T-helper 2 cell treated with Interferon-gamma antibody and Interleukin-4, amounts not matched to agents 5 μg/mL and 100 μg/mL, for 36 hours (primary cell): ENCODE data around the gene CLSTN1.

Source experiments
- DNase-seq: peaks from one replicate; pipeline ENCODE4 v3.0.0; 2021; ENCODE audit warnings: low spot score
- H3K27ac Mint-ChIP-seq: one replicate; pipeline ENCODE4 v1.8.0; 2021; ENCODE audit warnings: mild to moderate bottlenecking, mixed read lengths
- H3K27me3 Mint-ChIP-seq: one replicate; pipeline ENCODE4 v1.8.0; 2021; ENCODE audit warnings: low read depth, mixed read lengths
- H3K36me3 Mint-ChIP-seq: one replicate; pipeline ENCODE4 v1.8.0; 2021; ENCODE audit warnings: low read depth, mixed read lengths
- H3K4me1 Mint-ChIP-seq: one replicate; pipeline ENCODE4 v1.8.0; 2021; ENCODE audit warnings: low read depth, mixed read lengths
- H3K4me3 Mint-ChIP-seq: one replicate; pipeline ENCODE4 v1.8.0; 2022; ENCODE audit warnings: mild to moderate bottlenecking, moderate library complexity, mixed read lengths
- H3K9me3 Mint-ChIP-seq: one replicate; pipeline ENCODE4 v1.8.0; 2021; ENCODE audit warnings: mixed read lengths

Gene CLSTN1

DNA sequence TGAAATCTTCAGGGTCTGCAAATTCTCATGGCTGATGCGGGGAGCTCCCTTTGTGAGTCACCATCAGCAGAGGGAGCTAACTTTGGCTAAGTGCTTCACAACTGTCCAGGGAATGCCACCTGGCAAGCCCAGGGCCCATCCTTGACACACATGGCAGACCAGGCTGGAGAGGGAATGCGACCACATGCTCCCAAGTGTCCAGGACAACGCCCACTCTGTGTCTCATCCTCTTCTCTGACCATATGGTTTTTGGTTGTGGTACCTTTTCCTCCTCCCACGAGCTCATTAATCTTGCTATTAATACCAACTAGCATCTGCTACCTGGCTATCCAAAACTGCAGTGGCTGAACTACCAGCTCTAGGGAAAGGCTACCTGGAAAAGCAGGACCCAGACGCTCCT lies 37.1 kb upstream of the CLSTN1 start:
- Mint-ChIP-seq H3K4me1 (peaks cover 12% of the 10 kb centered on the region), H3K9me3 (no peaks in the 10 kb centered on the region), H3K27me3 (no peaks in the 10 kb centered on the region), H3K36me3 (peaks cover 3% of the 10 kb centered on the region), H3K27ac (no peak overlapping the region), H3K4me3 (no peak overlapping the region)
- DNase-seq, result no peak

DNA sequence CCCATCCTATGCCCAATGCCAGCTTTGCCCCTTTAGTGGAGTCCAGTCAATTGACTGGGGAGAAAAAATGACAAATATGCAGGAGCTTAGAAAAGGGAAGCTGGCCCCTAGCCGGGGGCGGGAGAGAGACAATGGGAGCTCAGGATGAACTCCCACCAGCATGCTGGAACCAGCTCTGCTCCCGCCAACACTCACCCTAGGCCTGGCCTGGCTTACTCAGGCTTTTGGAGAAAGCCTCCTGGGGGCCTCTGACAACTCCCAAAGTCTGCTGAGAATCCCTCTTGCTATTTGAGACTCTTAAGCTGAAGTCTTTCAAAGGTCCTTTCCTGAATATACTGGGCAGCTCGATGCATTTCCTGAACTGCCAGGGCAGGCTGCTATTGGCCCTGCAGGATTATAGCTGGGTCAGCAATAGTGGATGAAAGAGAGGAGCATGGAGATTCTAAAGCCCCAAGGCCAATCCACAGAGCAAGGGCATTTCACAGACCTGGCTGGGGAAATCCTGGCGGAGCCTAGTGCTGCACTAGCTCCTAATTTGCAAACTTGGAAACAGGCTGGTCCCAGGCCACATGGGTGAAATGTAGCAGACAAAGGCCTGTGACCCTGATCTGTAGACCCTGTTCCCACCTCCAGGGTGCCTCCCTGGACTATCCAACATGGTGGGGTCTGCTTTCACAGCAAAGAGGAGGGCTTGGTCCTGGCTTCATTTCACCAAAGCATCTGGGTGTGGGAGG lies 35.7 kb upstream of the CLSTN1 start:
- DNase-seq, result no peak
- Mint-ChIP-seq H3K4me1 (peaks cover 12% of the 10 kb centered on the region), H3K9me3 (peaks cover under 1% of the 10 kb centered on the region), H3K27me3 (no peaks in the 10 kb centered on the region), H3K36me3 (peaks cover 3% of the 10 kb centered on the region), H3K27ac (peak overlapping the region; percentile 31), H3K4me3 (no peak overlapping the region)

DNA sequence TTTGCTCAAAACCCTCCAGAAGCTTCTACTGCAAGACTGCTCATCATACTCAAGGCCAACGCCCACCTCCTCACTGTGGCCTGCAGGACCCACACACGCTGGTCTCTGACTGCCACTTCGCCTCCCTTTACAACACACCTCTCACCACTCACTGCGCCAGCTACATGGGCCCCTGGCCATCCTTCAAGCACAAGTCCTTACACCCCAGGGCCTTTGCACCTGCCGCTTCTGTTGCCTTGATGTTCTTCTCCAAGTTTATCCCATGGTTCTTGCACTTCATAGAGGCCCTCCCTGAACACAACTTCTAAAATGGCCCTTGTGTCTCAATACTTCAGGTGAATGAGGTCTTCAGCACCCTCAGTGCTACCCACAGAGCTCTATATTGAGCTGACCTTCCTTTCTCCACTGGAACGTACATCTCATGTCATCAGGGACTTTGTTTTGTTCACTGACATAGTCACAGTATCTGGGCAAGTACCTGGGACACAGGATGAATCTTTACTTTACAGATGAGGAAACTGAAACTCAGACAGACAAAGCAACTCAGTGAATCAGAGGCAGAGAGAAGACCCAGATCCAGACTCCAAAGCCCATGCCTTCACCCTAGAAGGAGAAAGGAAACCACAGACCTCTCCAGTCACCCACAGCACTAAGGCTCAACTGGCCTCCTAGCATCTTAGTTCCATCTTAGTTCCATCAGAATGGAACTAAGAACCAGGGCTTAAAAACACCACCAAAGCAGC lies 34.7 kb upstream of the CLSTN1 start:
- peaks cover 6% of the 10 kb centered on the region for H3K36me3 Mint-ChIP-seq
- no peak overlapping the region for H3K4me3 Mint-ChIP-seq
- H3K27ac Mint-ChIP-seq, result no peak overlapping the region
- H3K4me1 Mint-ChIP-seq, result peaks cover 12% of the 10 kb centered on the region
- H3K9me3 Mint-ChIP-seq, result peaks cover 7% of the 10 kb centered on the region
- DNase-seq, result no peak
- H3K27me3 Mint-ChIP-seq, result peaks cover 2% of the 10 kb centered on the region

DNA sequence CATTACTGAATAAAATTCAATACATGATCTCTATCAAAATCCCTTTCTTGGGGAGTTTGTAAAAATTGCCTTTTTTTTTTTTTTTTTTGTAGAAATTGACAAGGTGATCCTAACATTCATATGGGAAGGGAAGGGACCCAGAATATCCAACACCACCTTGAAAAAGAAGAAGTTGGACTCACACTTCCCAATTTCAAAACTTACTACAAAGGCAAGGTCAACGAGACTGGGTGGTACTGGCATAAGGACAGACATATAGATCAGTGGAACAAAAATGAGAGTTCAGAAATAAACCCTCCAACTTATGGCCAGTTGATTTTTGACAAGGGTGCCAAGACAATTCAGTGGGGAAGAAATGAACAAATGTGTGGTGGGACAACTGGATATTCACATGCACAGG lies 31.4 kb upstream of the CLSTN1 start:
- H3K36me3 Mint-ChIP-seq, result peaks cover 7% of the 10 kb centered on the region
- DNase-seq, result no peak
- H3K9me3 Mint-ChIP-seq, result peaks cover 8% of the 10 kb centered on the region
- H3K4me1 Mint-ChIP-seq, result peaks cover 16% of the 10 kb centered on the region
- peaks cover 6% of the 10 kb centered on the region for H3K27me3 Mint-ChIP-seq
- no peak overlapping the region for H3K27ac Mint-ChIP-seq
- no peak overlapping the region for H3K4me3 Mint-ChIP-seq

GRCh38 chr1:9853249-9853595 lies 29.5 kb upstream of the CLSTN1 start:
- peaks cover 8% of the 10 kb centered on the region for H3K9me3 Mint-ChIP-seq
- no peak overlapping the region for H3K27ac Mint-ChIP-seq
- no peak for DNase-seq
- H3K4me1 Mint-ChIP-seq, result peaks cover 8% of the 10 kb centered on the region
- peaks cover 8% of the 10 kb centered on the region for H3K27me3 Mint-ChIP-seq
- peaks cover 5% of the 10 kb centered on the region for H3K36me3 Mint-ChIP-seq
- no peak overlapping the region for H3K4me3 Mint-ChIP-seq

DNA sequence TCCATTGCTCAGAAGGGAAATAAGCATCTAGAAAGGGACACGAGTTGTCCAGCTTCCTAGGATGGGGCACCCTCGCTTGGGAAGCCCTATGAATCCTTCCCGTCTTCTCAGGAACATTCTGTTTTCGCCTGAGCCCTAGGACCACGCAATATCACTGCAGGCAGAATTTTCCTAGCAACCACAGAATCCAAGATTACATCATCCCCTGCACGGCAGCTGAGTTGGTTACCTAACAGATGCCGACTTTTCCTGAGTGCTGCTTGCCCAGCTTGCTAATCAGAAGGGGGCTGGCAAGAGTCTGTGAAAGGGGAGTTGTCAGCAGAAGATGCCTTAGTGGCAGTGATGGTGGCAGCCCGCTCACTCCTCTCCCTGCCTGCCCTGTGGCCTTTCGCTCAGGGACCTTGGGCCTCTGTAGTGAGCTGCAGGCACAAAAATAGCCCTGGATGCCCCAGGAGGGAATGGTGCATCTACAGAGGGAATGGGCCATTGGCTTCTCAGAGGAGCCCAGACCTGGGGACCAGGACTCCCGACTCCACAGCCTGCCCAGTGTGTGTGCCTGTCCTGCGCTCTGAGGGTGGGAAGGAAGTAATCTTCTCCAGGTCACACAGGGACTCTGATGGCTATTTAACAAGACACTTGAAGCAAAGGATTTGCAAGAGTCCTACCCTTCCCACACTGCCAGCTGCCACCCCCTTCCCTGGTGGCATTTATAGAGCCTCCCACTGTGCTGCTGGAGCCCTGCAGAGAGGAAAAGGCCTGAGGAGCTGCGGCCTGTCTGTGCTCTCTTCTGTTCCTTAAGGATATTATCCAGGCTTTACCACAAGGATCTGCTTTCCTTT lies 28.9 kb upstream of the CLSTN1 start:
- no peak overlapping the region for H3K27ac Mint-ChIP-seq
- peaks cover 8% of the 10 kb centered on the region for H3K27me3 Mint-ChIP-seq
- H3K9me3 Mint-ChIP-seq, result peaks cover 8% of the 10 kb centered on the region
- H3K36me3 Mint-ChIP-seq, result peaks cover 4% of the 10 kb centered on the region
- H3K4me1 Mint-ChIP-seq, result peaks cover 6% of the 10 kb centered on the region
- no peak for DNase-seq
- H3K4me3 Mint-ChIP-seq, result no peak overlapping the region

- Mint-ChIP-seq H3K4me1 (peaks cover 6% of the 10 kb centered on the region), H3K27ac (no peak overlapping the region), H3K9me3 (peaks cover 8% of the 10 kb centered on the region), H3K27me3 (peaks cover 8% of the 10 kb centered on the region), H3K4me3 (no peak overlapping the region), H3K36me3 (peaks cover 4% of the 10 kb centered on the region)
- DNase-seq, result no peak
Measured at GRCh38 chr1:9852004-9852403, 28.2 kb upstream of the CLSTN1 start.

DNA sequence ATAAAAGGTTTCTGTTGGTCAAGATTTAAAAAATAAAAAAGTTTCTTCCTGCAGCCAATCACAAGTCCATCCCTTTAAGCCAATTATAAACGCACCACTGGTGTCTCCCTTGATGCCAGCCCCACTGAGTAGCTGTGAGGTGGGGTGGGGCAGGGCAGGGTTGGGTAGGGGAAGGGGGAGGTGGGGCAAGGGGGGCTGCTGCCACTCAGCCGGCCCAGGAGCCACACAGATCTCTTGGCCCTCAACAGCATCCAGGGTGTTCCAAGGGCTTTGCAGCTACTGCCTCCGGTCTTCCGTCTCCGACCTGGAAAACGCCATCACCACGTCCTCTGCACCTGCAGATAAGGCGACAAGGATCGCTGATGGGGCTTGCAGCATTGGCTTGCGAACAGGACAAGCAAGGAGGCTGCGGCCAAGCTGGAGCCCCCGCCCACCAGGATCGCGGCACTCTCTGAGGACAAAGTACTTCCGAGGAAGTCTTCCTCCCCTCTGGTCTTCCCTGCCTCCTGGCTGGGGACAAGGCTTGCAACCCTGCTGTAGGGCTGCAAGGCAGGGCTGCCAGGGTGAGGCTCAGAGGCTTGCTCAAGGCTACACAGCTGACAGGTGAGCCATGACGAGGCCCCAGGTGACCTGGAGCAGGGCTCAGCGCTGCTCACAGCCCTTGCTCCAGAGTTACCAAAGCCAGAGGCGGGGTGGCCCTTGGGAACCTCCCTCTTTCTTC lies 26.8 kb upstream of the CLSTN1 start:
- H3K36me3 Mint-ChIP-seq, result peaks cover 4% of the 10 kb centered on the region
- peaks cover 6% of the 10 kb centered on the region for H3K4me1 Mint-ChIP-seq
- H3K4me3 Mint-ChIP-seq, result peak overlapping the region; percentile 51
- DNase-seq, result no peak
- peaks cover 11% of the 10 kb centered on the region for H3K27me3 Mint-ChIP-seq
- H3K9me3 Mint-ChIP-seq, result peaks cover 8% of the 10 kb centered on the region
- no peak overlapping the region for H3K27ac Mint-ChIP-seq

DNA sequence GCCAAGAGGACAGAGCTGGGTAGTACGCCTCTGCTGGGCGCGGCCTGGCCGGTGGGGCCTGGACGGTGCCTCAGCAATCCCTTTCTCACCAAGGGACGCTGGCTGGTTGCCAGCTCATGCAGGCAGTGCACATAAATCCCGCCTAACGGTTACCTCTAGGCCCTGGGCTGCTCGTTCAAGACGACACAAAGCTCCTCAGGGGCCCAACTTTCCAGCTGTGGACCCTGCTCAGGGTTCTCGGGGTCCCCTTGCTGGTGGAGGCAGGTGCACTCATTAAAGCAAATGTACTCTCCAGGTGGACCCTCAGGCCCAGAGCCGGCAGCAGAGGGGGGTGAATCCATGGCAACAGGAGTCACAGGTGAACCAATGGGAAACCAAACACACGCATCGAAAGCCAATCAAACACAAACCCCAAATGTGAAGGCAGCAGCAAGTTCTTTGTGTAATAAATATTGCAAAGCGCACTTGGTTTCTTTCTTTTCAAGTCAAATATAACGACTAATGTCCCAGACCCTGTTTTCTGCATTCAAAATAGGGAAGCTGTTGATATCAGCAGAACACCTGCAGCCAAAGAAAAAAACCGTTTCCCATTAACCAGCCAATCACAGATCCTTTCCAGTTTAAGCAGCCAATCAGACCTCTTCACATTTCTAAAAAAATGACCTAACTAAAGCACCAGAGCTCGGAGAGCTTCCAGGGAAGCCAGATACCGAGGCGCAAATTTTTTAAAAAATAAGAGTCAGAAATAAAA lies 26.1 kb upstream of the CLSTN1 start:
- DNase-seq, result no peak
- Mint-ChIP-seq H3K4me1 (peaks cover 6% of the 10 kb centered on the region), H3K4me3 (peak overlapping the region; percentile 51), H3K9me3 (peaks cover 8% of the 10 kb centered on the region), H3K27me3 (peaks cover 11% of the 10 kb centered on the region), H3K36me3 (peaks cover 4% of the 10 kb centered on the region), H3K27ac (no peak overlapping the region)

GRCh38 chr1:9848022-9848421 lies 24.3 kb upstream of the CLSTN1 start:
- peaks cover 9% of the 10 kb centered on the region for H3K27me3 Mint-ChIP-seq
- H3K9me3 Mint-ChIP-seq, result no peaks in the 10 kb centered on the region
- peaks cover 6% of the 10 kb centered on the region for H3K4me1 Mint-ChIP-seq
- H3K4me3 Mint-ChIP-seq, result no peak overlapping the region
- H3K36me3 Mint-ChIP-seq, result peaks cover 1% of the 10 kb centered on the region
- no peak for DNase-seq
- no peak overlapping the region for H3K27ac Mint-ChIP-seq

- Mint-ChIP-seq H3K9me3 (no peaks in the 10 kb centered on the region), H3K4me3 (no peak overlapping the region), H3K27me3 (peaks cover 9% of the 10 kb centered on the region), H3K4me1 (peaks cover 6% of the 10 kb centered on the region), H3K27ac (no peak overlapping the region), H3K36me3 (peaks cover 1% of the 10 kb centered on the region)
- DNase-seq, result no peak
Measured at GRCh38 chr1:9847269-9847668, 23.5 kb upstream of the CLSTN1 start.

DNA sequence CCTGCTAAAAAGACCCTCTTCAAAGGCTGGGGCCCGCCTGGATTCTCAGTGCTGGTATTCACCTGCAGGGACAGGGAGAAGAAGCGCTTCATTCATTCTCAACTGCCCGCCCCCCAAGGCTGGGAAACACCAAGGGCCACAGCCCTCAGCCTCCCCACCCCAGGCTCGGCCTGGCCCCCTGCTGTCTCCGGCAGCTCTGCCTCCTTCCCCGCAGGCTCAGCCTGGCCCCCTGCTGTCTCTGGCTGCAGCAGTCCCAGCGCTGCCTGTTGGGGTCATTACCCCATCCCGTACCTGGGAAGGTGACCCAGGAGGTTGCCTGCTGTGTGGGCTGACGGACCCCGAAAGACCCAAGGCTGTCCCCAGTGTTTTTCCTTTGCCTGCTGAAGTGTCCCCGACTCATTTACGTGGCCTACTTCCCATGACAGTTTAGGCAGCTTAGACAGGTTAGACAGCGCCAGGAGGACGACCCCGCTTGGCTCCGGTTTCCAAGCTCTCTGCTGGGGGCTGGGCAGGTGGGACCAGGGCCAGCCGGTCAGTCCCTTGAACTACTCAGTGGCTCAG lies 22.9 kb upstream of the CLSTN1 start:
- Mint-ChIP-seq H3K27ac (no peak overlapping the region), H3K9me3 (no peaks in the 10 kb centered on the region), H3K27me3 (peaks cover 6% of the 10 kb centered on the region), H3K4me3 (no peak overlapping the region), H3K4me1 (peaks cover 6% of the 10 kb centered on the region), H3K36me3 (peaks cover 1% of the 10 kb centered on the region)
- DNase-seq, result no peak

GRCh38 chr1:9845914-9846313 lies 22.1 kb upstream of the CLSTN1 start:
- no peak for DNase-seq
- peaks cover 6% of the 10 kb centered on the region for H3K27me3 Mint-ChIP-seq

More at GRCh38 chr1:9845914-9846313, 22.1 kb upstream of the CLSTN1 start:
- Mint-ChIP-seq H3K27ac (no peak overlapping the region), H3K36me3 (peaks cover 1% of the 10 kb centered on the region), H3K4me3 (no peak overlapping the region), H3K4me1 (peaks cover 6% of the 10 kb centered on the region), H3K9me3 (no peaks in the 10 kb centered on the region)
